ENCODE measurements around the gene C22orf39. TPM values are rescaled to one million over a fixed set of nuclear protein-coding genes. Genes with fewer than 3 reads are reported as not detected.
"Not testable (repeated sequence)": the region's sequence is repeated elsewhere in the genome, so short reads cannot be mapped to it uniquely, and the experiment has no call there.

The C22orf39 gene
- polyA plus RNA-seq, 1 donor, result 35.7 TPM

DNA sequence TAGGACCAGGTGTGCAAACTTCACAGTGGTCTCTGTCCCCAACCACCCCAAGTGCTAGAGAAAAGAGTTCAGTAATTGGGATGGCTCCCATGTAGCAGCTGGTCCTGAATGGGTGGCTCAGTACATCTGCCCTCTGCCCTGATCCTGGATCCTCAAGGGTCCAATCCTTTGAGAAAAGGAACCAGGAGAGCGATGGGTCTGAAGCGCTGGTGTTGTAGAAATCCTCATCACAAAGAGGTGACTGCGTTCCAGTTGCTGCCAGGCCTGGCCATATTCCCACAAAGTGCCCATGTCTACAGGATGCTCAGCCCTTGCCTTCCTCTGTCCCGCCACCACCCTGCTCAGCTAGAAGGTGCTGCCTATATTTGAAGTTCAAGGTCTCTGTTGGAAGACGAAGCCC lies 6.2 kb upstream of the C22orf39 start:
- DNase-seq, result no peak

DNA sequence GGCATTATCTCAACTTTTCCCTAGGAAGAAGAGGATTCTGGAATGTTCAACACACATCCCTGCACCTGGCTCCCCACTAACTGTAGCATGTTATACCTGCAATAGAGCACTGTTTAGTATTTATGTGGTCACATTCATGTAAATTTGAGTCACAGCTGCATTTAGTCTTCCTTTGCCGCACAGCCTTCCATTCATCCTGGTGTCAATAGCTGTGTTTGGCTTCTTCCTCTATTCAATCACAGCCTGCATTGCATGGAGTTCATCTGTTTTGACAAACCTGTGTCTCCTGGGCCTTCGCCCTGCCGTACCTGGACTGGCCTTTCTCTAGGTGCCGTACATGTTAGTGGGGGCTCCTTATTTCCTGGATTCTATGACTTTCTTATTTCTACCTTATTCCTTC lies 4.1 kb upstream of the C22orf39 start:
- no peak for DNase-seq

DNA sequence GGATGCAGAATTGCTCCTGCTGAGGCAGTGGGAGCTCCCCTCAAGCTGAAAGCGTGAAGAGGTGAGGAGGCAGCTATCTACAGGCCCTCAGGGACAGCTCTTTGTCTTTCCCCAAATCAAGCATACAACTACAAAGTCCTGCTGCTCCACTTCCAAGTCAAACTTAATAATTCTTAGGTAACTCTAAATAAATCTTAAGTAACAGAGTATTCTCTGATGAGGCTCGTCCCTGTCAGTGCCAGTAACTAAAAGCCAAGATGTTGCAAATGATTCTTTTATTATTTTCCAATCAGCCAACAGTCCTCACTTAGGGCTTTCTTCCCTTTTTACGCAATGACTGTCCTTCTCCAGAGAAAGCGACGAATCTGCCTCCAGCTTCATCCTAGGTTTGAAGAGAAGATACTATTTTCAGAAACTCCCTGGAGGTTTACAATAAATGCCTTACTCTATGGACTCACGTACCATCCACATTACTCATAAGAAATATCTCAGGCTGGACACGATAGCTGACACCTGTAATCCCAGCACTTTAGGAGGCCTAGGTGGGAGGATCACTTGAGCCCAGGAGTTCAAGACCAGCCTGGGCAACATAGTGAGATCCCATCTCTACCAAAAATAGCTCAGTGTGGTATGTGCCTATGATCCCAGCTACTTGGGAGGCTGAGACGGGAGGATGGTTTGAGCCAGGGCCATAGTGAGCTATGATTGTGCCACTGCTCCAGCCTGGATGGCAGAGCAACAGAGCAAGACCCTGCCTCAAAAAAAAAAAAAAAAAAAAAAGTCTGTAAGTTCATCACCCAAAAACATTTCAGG lies 3.1 kb upstream of the C22orf39 start:
- no peak for DNase-seq

DNA sequence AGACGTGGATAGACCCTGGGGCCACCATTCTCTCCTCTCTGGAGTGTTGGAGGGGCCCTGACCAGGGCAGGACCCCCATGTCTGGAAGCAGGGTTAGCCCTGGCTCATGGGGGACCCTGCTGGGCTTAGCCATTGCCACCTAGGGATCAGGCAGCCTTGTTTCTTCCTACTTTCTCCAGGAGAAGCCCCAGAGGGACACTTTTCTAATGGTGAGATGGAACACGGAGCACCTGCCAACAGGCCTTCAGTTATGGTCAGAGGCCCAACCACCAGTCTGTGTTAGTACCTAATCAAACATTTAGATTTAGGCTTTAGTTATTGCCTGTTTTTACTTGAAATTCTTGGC lies 1.9 kb upstream of the C22orf39 start:
- DNase-seq, result no peak

DNA sequence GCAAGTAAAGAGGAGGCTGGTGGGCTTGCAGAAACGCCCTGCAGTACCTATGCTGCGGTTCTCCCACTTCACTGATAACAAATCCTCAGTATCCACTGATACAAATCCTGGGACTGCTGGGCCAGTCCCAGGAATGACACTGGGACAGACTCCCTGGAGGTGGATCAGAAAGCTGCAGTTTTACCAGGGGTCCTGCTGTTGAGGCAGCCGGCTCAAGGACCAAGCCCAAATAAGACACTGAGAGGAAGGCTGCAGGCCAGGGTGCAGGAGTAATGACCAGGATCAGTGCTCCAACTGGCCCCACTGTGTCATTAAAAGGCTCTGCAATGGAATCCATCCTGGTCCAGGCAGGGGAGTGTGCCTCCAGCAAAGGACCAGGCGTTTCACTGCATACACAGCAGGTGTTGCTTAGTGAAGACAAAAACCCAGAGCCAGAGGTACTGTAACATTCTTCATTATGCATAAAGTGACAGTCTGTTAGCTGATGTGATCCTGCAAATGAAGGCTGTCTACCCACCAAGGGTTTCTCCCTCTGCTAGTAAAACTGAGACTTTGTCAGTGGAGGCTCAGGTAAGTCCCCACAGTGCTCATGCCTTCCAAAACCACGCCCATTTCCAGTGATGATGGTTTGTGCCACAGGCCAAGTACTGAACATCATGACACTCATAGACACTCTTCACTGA lies 1.4 kb upstream of the C22orf39 start:
- DNase-seq, result no peak

DNA sequence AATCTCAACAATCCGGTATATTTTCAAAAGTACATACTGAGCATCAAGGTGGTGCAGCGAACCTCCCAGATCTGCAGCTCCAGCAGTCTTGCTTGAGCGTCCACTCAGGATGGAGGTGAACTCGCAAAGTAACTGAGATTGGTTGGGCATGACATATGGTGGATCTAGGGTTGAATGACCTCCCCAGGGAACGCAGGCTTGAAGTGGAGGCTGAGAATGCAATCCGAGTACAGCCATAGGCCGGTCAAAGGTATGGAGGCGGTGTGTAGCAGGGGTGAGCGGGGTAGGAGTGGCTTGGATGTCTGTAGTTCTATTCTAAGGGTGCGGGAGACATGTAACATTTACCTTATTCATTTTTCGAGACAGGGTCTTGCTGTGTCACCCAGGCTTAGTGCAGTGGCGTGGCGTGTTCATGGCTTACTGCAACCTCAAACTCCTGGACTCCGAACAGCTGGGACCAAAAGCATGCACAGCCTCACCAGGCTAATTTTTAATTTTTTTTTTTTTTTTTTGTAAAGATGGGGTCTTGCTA lies 631 bp upstream of the C22orf39 start:
- DNase-seq, result peak; percentile 68

DNA sequence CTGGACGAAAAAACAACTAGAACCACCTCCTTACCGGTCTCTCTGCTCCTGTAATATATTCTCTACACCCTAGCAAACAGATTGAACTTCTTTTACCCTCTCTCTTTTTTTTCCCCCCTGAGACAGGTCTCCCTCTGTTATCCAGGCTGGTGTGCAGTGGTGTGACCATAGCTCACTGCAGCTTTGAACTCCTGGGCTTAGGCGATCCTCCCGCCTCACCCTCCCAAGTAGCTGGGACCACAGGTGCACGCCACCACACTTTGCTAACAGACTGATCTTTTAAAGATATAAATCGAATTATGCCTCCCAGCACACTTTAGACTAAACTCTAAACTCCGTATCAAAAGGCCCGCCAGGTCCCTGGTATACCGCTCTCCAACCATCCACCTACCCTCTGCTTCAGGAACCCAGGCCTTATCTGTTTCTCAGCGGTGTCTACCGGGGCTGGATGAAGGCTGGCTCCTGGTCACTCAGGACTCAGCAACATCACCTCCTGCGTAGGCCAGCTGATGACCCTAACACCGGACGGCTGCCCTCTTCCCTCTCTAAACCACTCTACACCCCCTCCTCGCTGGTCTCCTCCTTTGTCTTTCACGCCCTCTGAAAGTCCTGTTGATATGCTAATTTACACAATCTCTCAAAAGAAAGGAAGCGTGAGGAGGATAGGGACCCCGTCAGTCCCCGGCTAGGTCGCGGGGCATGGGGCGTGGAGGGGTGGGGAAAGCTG lies 745 bp downstream of the C22orf39 start:
- no peak for DNase-seq

DNA sequence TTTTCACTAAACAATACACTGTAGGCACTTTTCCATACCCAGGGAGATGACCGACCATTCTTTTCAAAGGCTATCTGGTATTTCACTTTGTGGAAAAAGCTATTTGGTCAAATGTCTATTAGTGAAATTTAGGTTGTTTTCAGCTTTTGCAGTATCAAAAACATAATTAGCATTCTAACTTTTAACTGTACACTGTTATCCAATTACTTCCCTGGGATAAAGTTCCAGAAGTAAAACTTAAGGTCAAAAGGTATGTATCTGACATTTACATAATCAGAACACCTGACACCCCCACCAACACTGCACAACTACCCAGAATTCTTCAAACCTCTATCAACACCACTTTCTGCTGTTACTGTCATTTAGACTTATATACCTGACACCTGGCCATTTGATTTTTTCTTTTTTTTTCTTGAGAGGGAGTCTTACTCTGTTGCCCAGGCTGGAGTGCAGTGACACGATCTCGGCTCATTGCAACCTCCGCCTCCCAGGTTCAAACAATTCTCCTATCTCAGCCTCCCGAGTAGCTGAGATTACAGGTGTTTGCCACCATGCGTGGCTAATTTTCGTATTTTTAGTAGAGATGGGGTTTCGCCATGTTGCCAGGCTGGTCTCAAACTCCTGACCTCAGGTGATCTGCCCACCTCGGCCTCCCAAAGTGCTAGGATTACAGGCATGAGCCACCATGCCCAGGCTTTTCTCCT lies 2.1 kb downstream of the C22orf39 start:
- DNase-seq, result not testable (repeated sequence)

DNA sequence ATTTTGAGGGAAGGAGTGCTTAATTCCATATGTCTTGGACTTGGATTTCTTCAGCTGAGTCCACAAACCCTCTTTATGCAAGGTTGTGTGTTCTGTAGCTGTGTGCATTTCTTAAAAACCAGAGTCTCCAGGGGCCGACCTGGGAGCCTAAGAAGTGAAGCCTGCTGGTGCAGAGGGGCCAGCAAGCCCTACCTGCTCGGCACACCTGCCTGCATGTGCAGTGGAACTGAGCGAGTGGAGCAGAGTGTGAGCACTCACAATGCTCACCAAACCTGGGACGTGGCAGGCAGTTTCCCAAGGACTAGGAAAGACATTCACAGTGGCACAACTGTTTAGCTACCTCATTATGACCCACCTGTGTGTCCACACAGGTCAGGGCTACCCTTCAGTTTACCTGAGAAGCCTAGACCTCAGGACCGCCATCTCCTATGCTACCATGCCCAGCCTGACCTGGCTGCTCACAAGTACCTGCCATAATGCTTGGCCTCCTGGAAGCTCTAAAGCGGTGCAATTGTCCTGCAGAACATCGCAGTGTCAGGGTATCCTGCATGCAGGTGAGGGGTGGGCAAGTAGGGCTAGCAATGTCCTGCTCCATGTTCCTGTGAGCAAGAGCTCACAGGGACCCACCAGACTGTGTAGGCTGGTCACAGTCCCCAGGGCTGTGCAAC lies 3.8 kb downstream of the C22orf39 start:
- no peak for DNase-seq

DNA sequence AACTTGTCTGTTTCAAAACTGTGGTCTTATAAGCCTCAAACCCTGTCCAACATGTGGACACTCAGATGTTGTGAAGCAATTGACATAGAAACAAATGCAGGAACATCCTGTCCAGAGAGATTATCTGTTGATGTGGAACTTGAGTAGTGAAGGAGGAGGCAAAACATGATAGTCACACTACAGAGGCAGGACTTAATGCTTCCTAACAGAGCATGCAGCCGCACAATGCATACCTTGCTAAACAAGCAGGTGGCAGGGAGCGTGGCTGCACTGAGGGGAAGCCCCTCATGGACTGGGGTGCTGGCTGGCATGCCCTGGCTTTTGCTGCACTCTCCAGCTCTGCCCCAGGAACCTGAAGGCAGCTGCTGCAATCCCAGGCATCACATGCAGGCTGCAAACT lies 5.3 kb downstream of the C22orf39 start:
- no peak for DNase-seq

DNA sequence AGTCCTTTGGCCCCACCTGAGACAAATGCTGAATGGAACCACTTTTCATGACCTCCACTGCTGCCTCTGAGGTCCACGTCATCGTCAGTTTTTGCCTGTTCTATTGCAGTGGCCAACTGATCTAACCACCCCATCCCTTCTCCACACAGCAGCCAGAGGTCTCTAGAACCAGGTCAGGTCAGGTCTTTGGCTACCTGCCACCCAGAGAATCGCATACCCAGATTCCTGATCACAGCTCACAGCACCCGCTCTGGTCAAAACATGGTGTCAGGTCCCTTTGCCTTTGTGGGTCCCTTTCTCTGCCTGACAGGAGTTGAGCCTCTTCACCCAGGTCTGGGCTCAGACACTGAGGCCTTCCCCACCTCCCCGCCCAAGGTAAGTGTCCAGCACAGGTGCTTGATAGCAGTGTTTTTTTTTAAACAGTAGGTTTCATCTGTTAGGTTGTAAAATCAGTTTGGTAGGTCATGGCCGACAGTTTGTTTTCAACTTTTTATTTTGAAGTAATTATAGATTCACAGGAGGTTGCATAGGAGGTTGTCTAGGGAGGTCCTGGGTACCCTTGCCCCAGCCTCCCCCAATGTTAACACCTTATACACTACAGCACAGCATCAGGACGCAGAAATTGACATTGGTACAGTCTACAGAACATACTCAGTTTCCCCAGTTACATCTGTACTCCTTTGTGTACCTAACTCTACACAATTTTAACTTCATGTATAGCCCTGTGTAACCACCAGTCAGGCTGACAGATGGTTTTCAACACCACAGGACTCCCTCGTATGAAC lies 6.9 kb downstream of the C22orf39 start:
- no peak for DNase-seq

DNA sequence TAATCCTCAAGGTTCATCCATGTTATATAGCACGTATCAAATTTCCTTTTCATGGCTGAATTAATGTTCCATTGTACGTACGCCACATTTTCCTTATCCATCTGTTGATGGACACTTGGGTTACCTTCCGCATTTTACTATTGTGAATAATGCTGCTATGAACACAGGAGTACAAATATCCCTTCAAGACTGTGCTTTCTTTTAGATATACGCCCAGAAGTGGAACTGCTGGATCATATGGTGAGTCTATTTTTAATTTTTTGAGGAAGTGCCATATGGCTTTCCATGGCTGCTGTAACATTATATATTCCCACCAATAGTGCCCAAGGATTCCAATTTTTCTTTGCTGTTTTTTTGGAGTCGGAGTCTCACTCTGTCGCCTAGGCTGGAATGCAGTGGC lies 9.2 kb downstream of the C22orf39 start:
- DNase-seq, result no peak

DNA sequence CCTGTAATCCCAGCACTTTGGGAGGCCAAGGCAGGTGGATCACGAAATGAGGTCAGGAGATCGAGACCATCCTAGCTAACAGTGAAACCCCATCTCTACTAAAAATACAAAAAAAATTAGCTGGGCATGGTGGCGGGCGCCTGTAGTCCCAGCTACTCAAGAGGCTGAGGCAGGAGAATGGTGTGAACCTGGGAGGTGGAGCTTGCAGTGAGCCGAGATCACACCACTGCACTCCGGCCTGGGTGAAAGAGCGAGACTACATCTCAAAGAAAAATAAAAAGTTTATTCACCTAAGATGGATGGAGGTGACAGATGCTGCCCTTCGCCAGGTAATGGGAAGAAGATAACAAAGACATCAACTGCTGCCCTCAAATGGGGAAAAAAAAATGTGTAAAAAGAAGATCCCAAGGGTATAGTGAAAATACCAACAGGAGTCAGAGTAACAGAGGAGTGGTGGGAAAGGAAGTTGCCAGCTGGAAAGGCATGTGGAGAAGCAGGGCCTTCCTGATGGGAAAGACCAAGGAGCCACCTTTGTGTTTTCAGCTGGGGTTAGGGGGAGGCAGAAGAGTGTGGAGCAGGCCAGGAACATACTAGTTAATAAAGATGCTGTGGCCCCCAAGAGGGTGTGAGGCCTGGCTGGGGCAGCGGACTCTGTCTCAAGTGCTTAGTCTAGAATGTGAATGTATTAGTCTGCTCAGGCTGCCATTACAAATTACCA lies 10.9 kb downstream of the C22orf39 start:
- DNase-seq, result not testable (repeated sequence)

DNA sequence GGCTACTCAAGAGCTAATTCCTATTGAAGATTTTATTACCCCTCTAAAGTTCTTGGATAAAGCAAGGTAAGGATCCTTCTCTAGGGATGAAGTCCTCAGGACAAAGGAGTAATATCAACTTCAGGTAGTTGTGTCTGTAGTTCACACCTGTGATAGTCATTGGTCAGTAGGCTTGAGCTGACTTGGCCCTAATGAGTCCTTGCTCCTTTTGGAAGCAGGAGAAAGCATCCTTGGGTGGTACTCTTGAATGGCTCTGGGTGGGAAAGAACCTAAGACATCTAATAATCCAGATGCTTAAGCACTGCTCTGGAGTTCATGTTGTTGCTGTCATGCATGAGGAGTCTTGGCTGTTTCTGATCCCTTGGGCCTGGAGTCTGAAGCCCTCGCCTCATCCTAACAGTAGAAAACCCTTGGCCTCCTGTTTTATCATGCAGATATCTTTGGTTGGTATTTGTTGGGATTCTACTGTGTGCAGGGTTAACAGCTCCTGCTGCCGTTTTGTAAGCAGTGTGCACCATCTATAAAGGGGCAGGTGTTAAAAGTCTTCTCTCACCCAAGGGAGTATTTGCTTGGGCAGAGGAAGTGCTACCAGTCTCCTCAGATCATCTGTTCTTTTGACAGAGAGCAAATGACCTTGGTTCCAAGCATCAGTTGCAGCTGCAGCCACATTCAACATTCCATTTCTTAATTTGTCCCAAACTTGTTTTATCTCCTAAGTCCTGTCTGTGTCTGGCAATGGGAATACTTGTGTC lies 12.5 kb downstream of the C22orf39 start:
- DNase-seq, result no peak

DNA sequence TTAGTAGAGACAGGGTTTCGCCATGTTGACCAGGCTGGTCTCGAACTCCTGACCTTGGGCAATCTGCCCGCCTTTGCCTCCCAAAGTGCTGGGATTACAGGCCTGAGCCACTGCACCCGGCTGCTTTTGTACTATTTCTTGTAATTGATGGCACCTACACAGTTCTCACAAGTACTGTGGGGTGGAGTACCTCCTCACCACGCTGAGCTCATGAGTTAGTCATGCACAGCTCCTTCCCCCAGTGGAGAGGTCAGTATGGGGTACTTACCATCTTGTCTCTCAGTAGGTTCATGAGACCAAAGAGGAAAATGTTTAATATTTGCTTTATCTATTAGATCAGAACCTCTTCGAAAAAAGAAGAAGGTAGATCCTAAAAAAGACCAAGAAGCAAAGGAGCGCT lies 13.1 kb downstream of the C22orf39 start:
- DNase-seq, result no peak

DNA sequence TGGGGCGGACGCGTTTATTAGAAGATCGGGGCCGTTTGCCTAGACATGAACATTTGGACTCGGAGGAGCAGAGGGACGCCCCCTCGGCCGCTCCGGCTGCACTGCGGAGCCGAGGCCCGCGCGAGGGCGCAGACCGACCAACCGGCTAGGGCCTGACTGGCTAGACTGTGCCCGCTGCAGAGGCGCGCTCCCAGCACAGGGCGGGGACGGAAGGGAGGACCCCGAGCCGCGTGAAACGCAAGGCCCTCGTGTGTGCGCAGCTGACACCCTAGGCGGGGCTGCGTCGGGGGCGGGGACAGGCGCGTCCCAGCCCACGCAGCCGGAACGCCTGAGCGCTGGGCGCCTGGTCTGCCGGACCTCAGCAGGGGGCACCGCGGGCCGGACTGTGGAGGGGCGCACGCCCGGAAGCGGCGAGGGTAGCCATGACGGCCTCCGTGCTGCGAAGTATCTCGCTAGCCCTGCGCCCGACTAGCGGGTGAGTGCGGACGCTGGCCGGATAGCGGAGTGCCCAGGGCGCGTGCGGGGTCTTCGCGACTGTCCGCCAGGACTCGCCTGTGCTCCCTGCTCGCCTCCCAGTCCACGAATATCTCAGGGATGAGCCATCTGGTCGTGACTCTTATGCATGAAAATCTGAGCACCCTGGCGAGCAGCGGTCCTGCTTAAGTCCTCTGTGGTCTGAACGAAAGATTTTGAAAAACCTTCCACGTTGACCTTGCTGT lies 15.2 kb downstream of the C22orf39 start, which contains the start of gene MRPL40:
Gene MRPL40 (plus strand): TSS at position 413 of the 719 bp plus-strand sequence. CDS start 10 bp downstream, at position 423.
- DNase-seq, result peak; percentile 96

DNA sequence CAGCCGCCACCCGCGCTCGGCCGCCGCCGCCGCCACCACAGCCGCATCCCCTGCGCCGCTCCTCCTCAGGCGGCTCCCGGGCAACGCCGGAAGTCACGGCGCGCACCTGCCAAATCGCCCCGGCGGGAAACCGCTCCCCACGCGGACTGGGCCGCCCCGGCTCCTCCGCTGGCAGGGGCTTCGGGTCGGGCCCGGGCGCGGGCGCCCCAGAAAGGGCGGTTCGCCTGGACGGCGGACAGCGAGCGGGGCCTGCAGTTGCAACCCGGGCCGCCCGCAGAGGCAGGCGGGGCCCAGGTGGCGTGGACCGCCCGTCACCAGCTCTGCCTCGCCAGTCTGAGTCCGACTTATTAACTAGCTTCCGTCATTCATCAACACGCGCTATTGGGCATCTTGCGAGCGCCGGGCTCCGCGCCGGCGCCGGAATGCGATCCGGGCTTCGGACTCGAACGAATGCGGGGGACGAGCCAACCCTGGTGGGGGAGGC lies 15.8 kb downstream of the C22orf39 start, which contains the start of gene HIRA:
Gene HIRA (minus strand): TSS at position 85 of the 484 bp plus-strand sequence. CDS start 257 bp downstream, outside the sequence.
- DNase-seq, result peak; percentile 86

DNA sequence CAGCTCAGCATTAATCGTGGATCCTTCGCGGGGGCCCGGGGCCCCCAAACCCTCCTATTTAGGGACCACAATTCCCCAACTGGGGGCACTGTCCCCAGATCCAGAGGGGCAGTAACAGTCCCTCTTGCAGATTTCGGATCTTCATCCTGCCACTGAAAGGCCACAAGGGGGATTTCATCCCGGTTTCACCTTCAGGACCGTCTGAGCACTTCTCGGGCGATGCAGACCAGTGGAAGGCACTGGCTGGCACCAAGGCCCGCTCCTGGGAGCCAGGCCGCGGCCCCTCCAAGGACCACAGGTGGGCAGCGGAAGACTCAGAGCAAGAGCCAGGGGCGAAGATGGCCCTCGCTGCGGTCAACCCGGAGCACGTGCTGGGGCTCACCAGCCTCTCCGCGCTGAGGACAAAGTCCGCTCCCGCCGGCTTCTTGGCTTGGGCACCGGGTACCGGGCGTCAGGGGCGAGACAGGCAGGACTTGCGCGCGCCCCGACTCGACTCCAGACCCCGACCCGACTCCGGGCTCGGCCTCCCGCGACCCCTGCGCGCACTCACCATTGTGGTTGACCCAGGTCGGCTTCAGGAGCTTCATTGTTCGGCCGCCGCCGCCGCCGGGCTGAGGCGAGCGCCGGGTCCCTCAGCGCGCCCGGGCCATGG lies 16.5 kb downstream of the C22orf39 start:
- no peak for DNase-seq
